Non-pigmented ciliary epithelial cell (primary cell): Measurements from ENCODE around the gene CTDSPL.

ENCODE experiments used
- DNase-seq: peaks from one replicate; pipeline ENCODE4 v3.0.0-alpha.2; 2010; ENCODE audit warnings: low read depth

The CTDSPL gene

DNA sequence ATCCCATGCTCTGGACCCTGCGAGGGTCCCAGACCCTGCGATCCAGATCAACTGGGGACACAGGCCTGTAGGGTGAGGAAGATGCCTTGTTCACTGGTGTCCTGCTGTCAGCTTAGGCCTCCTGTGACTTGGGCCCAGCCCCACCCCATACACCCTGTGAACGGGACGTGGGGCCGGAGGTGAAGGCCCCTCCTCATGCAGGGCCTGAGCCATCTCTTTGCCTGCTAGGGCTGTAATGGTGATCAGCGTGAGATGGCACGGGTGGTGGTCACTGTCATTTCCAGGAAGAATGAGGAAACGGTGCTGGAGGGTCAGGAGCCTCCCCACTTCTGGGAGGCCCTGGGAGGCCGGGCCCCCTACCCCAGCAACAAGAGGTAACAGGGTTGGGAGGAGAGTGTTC lies 141.3 kb downstream of the CTDSPL start:
- DNase-seq = no peak

DNA sequence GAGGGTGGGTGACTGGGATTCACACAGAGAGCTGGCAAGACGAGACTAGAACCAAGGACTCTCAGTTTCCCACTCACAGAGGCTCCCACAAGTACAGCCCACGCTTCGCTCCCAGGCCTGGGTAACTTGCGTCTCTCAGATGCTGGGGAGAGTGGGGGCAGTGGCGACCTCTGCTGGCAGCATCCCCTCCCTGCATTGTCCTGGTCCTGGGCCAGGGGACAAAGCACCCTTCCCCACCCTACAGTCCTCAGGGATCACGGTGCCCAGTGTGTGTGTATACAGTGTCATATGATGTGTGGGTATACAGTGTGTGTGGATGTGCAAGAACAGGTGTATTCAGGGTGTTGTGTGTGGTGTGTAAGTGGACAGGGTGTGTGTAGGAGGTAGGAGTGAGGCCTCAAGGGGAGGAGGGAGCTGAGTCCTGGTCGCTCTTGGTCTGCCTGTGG lies 141.7 kb downstream of the CTDSPL start:
- DNase-seq = no peak

DNA sequence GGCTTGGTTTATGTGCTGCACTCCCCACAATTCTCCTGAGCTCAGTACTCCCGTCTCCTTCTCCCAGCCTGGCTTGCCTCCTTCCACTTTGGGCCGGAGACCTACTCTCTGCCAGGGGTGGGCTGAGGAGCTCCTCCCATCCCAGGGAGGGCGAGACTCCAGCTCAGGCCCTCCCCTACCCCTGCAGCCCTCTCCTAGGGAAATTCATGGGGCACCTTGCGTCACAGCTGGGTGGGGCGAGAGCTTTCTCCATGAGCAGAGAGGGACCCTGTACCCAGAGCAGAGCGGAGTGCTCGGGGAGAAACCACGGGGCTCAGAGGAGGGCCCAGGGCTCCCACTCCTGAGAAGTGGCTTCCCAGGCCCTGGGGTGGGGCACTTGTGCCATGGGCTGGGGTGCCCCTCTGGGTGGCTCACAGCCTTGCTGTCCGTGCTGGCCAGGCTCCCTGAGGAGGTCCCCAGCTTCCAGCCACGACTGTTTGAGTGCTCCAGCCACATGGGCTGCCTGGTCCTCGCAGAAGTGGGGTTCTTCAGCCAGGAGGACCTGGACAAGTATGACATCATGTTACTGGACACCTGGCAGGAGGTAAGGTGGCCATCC lies 142.2 kb downstream of the CTDSPL start:
- no peak for DNase-seq

DNA sequence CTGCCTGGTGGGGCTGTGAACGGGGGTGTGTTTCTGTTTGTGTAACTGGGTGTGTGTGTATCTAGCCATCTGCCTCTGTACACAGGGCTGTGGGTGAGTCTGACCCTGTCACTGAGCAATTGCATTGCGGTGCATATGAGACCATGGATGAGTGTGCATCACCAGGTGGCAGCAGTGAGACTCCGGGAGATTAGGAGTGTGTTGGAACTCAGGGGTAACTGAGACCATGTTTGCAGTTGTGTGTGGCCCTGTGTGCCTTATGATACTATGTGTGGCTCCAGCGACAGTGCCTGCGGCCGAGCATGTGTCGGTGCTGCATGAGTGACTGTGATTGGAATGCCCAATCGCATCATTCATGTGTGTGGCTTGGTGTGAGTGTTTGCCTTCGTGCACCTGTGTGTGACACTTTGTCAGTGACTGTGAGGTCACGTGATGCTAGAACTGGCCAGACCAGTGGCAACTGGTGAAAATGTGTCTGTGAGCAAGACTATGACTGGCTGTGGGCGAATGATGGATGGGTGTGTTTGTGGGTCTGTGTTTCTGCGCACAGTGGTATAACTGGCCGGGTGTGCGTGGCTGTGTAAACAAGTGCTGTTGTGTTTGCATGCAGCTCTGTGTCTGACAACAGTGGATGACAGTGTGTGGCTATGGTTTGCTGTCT lies 142.9 kb downstream of the CTDSPL start:
- DNase-seq = no peak

DNA sequence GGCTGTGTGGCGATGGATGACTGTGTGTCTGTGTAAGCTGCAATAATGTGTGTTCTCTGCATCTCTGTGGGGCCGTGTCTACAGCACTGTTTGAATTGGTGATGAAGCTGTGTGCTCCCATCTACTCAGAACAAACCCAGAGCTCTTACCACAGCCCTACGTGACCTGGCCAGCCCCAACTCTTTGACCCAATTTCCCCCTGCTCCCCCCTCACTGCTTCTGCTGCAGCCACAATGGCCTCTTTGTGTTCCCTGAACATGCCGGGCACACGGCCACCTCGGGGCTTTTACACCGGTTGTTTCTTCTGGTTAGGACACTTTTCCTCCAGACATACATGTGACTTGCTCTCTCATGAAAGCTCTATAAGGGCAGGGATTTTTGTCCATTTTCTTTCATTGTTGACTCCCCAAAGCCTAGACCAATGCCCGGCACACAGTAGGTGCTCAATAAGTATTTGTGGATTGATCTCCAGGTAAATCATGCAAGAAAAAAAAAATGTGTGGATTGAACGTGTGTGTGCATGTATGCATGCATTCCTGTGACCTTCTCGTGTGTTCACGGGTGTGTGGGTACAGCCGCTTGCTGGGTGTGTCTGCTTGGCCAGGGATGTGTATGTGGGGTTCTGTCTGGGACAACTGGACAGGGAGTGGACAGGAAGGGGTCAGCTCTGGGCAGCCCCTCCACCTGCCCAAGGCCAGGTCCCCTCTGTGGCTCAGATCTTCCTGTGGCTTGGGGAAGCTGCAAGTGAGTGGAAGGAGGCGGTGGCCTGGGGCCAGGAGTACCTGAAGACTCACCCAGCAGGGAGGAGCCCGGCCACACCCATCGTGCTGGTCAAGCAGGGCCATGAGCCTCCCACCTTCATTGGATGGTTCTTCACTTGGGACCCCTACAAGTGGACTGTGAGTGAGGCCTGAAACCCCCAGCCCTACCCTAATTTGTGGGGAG lies 143.7 kb downstream of the CTDSPL start:
- no peak for DNase-seq

DNA sequence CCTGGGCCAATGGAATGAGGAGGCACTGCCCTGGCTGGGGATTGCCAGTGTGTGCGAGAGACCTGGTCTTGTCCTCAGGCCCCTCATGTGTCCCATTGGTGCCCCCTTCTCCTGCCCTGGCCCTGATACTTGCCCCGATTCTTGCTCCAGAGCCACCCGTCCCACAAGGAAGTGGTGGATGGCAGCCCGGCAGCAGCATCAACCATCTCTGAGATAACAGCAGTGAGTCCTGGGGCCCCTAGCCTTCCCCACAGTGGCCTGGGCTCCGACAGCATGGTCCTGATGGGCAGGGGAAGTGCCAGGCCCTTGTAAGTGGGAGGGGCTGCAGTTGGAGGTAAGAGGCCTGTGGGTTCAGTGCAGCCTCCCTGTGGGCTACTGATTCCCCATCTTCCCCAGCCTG lies 144.4 kb downstream of the CTDSPL start:
- DNase-seq = no peak

DNA sequence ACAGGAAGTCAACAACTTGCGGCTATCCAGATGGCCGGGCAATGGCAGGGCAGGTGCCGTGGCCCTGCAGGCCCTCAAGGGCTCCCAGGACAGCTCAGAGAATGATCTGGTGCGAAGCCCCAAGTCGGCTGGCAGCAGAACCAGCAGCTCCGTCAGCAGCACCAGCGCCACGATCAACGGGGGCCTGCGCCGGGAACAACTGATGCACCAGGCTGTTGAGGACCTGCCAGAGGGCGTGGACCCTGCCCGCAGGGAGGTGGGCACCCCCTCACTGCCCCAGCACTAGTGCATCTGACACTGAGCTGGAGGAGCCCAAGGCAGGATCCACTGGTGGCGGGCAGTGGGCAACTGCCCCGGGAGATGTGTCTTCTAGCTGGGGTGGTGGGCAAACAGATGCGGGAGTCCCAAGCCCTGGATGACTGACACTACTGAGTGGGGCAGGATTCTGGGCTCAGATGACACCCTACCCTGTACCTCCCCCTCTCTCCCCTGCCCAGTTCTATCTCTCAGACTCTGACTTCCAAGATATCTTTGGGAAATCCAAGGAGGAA lies 144.8 kb downstream of the CTDSPL start:
- no peak for DNase-seq

DNA sequence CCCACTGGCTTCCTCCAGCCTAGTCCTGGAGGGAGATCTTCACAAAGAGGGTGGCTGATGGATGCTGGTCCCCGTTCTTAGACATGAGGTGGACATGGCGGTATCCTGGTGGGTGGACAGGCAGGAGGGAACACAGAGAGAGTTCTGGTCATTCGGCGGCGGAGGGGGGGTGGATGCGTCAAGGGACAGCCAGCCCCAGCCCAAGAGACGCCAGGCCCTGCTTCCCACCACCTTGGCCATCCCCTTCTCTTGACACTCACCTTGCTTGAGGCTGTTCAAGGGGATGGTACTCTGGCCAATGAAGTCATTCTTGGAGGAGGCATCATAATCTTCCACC lies 146.0 kb downstream of the CTDSPL start:
- no peak for DNase-seq

DNA sequence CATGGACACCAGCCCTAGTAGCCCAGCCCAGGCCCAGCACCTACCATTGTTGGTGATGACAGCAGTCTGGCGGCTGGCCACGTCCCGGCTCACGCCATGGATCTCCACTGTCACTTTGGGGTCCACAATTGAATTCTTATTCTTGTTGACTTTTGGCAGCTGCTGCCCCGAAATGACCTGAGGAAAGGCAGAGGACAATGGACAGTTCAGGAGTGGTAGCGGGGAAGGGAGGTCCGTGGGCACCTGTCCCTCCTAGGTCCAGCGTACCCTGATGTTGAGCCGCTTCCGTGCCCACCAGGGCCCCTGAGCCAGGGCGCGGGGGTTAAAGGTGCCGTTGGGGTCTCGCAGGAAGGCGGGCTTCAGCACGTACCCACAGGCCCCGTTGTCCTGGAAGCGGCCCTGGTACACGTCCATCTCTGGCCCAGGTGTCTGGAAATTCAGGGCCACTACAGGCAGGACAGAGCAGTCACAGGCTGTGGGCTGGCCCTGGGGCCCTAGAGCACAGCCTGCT lies 146.6 kb downstream of the CTDSPL start:
- DNase-seq = no peak

DNA sequence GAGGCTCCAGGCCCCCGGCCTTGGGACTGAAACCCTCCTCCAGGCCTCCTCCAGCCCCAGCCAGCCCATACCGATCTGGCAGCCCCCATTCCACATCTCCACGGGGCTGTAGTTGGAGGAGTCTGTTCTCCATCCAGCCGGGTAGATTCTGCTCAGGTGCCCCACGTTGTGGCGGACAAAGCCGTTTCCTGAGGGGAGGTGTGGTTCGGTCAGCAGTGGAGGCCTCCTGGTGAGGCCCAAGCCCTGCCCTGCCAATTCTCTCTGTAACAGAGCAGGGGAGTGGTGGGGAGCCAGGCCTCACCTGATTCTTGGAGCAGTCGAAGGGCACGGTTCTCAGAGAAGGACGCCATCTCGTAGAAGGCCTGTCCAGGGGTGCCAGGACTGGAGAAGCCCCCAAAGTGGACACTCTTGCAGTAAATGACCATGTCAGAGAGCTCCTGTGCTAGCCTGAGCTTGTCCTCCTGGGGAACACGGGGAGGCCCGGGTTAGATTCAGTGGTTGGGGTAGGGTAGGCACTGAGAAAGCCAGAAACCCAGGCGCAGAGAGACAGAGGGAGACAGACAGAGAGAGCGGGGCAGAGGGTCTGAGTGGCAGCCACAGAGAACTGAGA lies 147.4 kb downstream of the CTDSPL start:
- DNase-seq = no peak

DNA sequence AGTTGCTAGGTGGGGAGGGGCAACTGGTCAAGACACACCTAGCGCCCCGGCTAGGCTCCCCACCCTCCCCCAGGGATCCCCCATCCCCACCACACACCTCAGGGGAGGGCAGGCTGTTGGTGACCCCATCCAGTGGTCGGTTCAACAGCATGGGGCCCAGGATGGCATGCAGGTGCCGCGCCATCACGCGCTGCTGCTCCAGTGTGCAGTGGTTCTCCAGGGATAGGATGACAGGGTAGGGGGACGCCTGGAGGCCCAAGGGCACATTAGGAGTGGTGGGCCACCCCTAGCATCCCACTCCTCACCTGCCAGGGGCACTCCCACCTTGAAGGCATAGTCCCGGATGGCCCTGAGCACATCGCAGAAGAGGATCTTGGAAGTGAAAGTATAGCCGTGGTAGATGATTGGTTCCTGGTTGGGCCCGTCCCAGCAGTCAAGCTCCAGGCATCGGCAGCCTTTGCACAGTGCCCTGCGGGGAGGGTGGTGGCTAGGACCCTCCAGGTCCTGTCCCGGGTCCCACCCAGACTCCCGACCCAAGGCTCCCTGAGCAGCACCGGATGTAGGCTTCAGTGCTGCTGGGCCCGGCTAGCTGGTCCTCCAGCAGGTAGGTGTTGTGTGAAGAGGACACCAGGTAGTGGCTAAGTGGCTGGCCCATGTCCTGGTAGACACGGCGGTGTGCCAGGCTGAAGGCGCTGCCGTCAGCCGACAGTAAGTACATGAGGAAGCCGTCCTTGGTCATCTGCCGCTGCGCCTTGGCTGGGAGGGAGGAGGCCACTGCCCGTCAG lies 148.3 kb downstream of the CTDSPL start:
- no peak for DNase-seq

DNA sequence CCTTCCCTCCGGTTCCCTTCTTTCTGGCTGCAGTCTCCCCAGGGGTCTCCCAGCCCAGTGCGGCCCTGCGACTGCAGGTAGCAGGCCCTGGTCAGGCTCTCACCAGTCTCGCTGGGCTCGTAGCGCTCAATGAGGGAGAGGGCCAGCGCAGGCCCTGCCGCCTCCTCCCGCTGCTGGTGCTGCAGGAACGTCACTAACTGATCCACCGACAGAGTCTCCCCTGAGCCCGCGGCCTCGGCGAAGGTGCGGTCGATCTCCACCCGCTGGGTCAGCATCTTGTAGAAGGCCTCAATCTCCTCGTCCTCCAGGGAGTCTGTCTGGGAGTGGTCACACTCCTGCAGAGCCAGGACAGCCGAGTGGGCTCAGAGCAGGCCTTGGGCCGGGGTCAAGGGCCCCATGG lies 149.4 kb downstream of the CTDSPL start:
- DNase-seq = no peak

DNA sequence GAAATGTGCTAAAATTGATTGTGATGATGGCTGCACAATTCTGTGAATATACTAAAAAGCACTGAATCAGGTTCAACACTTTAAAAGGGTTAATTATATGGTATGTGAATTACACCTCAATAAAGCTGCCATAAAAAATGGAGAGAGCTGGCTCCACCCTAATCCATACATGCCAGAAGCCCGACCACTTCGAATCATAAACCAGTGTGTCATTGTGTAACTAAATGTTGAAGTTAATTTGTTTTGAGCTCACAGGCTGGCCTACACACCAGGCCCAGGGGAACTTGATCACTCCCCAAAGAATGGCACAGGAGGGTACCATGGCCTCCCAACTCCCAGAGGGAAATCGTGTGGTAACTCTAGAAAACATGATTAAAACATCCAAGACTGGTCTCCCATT lies 153.8 kb downstream of the CTDSPL start:
- DNase-seq = no peak

DNA sequence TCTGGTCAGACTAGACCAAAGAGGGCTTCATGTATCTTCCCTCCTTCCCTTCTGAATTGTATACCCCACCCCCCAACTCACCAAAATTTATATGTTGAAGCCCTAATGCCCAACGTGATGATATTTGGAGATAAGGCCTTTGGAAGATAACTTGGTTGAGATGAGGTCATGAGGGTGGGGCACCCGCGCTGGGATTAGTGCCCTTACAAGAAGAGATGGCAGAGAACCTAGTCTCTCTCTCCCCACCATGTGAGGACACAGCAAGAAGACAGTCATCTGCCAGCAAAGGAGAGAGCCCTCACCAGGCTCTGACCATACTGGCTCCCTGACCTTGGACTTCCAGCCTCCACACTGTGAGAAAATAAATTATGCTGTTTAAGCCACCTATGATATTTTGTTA lies 154.3 kb downstream of the CTDSPL start:
- DNase-seq = no peak

DNA sequence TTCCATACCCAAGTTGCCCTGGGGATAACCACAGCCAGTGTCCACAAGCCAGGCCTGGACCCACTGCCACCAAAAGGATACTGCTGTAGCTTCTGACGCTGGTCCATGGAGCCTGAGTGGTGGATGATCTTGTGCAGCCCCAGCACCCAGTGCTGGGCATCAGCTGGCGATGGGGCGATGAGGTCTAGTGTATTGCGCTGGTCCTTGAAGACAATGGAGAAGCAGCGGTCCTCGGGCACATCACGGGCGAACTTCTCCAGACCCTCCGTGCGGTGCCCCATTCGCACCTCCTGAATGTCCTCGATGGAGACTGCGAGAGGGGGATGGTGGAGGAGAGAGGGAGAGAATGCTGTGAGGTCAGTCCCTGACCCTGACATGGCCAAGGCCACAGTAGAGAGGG lies 154.7 kb downstream of the CTDSPL start:
- no peak for DNase-seq

DNA sequence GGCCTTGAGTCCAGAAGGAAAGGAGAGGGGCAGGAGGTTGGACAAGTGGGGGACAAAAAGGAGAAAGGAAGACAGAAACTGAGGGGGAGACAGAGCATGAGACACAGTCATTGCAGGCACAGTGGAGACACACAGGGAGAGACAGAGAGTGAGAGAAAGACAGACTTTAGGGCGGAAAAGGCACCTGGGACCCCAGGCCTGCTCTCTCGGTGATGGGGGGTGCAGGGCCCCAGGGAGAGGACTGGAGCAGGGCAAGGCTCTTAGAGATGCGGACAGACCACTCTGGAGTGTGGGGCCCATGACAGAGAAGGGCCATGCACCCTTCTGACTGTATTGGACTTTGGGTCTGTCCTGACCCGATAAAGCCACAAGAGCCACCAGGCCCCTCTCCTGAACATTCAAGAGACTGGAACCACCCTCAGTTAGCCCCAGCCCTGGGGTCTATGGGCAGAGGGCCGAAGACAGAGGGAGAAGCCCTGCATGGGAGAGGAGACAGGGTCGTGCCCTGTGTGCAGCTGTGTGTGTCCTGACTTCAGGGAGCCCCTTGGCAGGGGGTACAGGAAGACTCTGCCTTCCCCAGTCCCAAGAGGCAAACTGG lies 155.3 kb downstream of the CTDSPL start:
- no peak for DNase-seq

DNA sequence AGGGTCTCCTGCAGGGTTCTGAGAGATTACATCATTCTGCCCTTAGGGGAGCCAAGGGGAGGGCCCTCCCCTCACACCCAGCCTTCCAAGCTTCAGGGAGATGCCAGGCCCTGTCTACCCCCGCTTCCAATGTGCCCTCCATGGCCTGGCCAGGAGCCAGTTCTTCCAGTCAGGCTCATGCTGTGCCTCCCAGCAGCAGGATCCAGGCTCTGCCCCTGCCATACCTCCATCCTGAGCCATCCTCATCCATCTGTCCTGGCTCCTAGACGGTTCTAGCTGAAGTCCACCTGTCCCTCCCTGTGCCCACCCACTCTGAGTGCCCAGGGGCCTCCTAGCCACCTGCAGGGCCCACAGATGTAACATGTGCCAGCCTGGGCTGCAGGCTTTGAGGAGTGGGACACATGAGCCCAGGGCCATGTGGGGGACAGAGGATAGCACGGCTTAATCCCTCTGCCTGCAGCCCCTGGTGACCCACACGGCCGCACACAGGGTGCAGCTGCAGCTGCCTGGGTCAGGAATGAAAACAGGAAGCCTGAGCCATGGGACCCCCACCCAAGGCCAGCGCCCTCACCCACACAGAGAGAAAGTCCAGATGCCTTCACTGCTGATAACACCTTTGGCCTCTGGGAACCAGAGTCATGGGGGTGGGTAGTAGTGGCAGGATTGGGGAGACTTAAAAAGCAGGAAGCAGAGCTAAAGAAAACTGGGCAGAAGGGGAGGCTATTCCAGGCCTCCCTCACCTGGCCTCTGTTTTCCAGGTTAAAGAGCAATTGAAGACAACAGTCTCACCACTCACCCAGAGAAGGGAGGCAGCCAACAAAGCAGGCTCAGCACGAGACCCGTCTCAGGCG lies 156.0 kb downstream of the CTDSPL start:
- no peak for DNase-seq

DNA sequence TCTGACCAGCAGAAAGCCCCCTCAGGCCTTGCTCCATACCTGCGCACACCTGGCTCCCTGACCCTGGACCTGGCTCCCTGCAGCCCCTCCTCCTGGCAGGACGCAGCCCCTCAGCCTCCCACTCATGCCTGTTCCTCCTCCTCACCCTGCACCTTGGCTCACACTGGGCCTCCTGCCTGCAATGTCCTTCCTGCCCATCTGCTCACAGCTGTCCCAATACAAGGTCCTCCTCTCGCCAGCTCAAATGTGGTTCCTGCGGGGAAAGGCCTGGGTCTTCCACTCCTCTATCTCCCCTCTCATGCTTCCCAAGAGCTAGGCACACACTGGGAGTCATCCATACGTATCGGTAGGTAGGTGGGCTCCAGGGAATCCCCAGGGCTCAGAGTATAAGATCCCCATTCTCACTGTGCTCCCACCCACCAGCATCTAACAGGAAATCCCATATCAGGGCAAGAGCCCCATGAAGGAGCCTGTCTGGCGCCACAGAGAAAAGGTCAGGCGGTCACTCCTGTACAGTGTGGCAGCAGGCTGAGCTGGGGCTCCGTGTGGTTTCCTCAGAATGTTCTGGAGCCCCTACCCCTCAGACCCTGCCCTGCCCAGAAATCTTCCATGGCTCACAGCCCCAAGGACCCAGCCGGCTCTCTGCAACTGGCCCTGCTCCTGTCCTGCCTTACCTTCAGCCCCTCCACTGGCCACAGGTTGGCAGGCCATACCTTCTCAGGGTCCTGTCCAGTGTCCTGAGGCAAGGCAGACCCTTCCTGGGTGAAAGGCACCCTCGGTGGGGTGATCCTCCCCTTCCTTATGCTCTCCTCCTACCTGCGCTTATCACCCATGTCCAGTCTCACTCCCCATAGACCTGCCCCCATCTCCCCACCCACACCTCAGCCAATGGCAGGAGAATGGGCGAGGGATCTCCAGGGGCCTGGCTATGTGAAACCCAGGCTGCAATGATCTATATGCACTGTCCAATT lies 156.9 kb downstream of the CTDSPL start:
- no peak for DNase-seq
